A673 (cell line): ENCODE results near the gene GTF2I.

ENCODE experiments used
- EZH2 ChIP-seq: fragments of 200-600 bp; sonication (generic); IDR thresholded peaks from 2 replicates; pipeline ENCODE4 v1.6.1; 2017; ENCODE audit warnings: borderline replicate concordance, low read depth, mild to moderate bottlenecking, mixed read lengths, antibody characterized with exemption, low read length; ENCODE audit not compliant: poor library complexity, severe bottlenecking
- TF ChIP-seq, protein P1 (sequence below): fragments of 300-800, 200-600 bp; sonication (generic); conservative IDR thresholded peaks from 2 replicates; pipeline ENCODE4 v1.5.1; 2017; ENCODE audit warnings: low read depth, mild to moderate bottlenecking, antibody characterized with exemption, low read length, moderate library complexity, mixed read lengths

DNA sequence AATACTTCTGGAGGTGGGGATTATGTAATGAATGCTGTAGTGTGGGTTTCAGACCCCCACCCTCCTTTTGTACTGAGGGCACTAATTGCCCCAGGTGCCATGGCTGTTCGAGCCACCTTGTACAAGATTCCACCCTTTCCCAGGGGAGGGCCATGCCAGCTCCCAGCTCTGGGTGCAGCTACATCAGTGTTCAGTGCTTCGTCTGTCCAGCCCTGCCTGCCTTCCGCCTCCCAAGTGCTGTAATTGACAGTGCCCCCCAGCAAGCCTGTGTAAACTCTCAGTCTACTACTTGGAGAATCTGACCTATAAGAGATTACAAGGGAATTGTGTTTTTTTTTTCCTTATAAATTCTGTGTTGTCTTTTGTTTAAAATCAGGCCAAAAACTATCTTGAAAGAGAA lies 33.0 kb downstream of the GTF2I start:
- no peak for TF ChIP-seq EZH2
- TF ChIP-seq, protein P1, sequence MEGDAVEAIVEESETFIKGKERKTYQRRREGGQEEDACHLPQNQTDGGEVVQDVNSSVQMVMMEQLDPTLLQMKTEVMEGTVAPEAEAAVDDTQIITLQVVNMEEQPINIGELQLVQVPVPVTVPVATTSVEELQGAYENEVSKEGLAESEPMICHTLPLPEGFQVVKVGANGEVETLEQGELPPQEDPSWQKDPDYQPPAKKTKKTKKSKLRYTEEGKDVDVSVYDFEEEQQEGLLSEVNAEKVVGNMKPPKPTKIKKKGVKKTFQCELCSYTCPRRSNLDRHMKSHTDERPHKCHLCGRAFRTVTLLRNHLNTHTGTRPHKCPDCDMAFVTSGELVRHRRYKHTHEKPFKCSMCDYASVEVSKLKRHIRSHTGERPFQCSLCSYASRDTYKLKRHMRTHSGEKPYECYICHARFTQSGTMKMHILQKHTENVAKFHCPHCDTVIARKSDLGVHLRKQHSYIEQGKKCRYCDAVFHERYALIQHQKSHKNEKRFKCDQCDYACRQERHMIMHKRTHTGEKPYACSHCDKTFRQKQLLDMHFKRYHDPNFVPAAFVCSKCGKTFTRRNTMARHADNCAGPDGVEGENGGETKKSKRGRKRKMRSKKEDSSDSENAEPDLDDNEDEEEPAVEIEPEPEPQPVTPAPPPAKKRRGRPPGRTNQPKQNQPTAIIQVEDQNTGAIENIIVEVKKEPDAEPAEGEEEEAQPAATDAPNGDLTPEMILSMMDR, result no peak
